Measurements from ENCODE around the gene KCNMA1. TPM values are rescaled to one million over a fixed set of nuclear protein-coding genes. Genes with fewer than 3 reads are reported as not detected.

The KCNMA1 gene
- polyA plus RNA-seq, 1 of the 3 experiments (the other 2 are of a cell fraction) = 107 TPM

GRCh38 chr10:77682393-77683087 lies 44.9 kb upstream of the KCNMA1 start:
- no peak overlapping the region for H2AFZ ChIP-seq (ENCODE audit: low read depth)
- no peaks in the 10 kb centered on the region for H3K79me2 ChIP-seq (ENCODE audit: insufficient read depth)
- peaks cover under 1% of the 10 kb centered on the region; the same call in 1 of the 2 replicates for H3K27me3 ChIP-seq (ENCODE audit: insufficient read depth)
- no peak overlapping the region for H3K4me3 ChIP-seq (ENCODE audit: low read depth in 2 of 2, low read length in 1 of 2)
- H3K9me3 ChIP-seq = no peaks in the 10 kb centered on the region
- H3K9ac ChIP-seq = no peak overlapping the region
- ChIA-PET POLR2A (no interaction called here), CTCF (interaction anchor here (0.6 to 1.4 kb wide), 3 partner anchors 39 to 292 kb away, joined by 3 to 4 read pairs (median 4); no protein-coding TSS in a partner anchor)
- no peak for DNase-seq
- no peaks in the 10 kb centered on the region for H3K36me3 ChIP-seq (replicated peaks in 1 of 2; ENCODE audit: control insufficient read depth in 1 of 2, insufficient read depth in 2 of 2, low read length in 1 of 2)
- H3K27ac ChIP-seq (ENCODE audit: low read depth in 2 of 2, low read length in 1 of 2) = no peak overlapping the region
- H4K20me1 ChIP-seq (ENCODE audit: insufficient read depth) = no peaks in the 10 kb centered on the region
- 85% methylated on average over 5 of the region's 5 CpGs for WGBS (ENCODE audit: low lambda C conversion rate)
- no peaks in the 10 kb centered on the region for H3F3A ChIP-seq (replicated peaks; ENCODE audit: insufficient read depth)
- no peak overlapping the region for H3K4me2 ChIP-seq
- no peaks in the 10 kb centered on the region; a peak in 1 of 4 replicates for H3K4me1 ChIP-seq (ENCODE audit: control insufficient read depth in 1 of 2, insufficient read depth in 2 of 2, low read depth in 1 of 2, low read length in 1 of 2)
- no peaks in the 10 kb centered on the region for H3K9me2 ChIP-seq
- no peak for TF ChIP-seq FOSL2 (IDR thresholded peaks at IDR 0.05; ENCODE audit: borderline replicate concordance, low read depth)
- no peak for TF ChIP-seq CHD2 (IDR thresholded peaks at IDR 0.05; ENCODE audit: low read length, partially characterized antibody)
- TF ChIP-seq MEF2A (IDR thresholded peaks at IDR 0.05; ENCODE audit: borderline replicate concordance, low read depth) = no peak
- no peak for TF ChIP-seq TCF12 (IDR thresholded peaks at IDR 0.05)
- no peak for TF ChIP-seq CTCF (IDR thresholded peaks at IDR 0.05)
- TF ChIP-seq EZH2phosphoT487 (IDR thresholded peaks at IDR 0.05; ENCODE audit: borderline replicate concordance, low read depth) = no peak

- H3K36me3 ChIP-seq (replicated peaks in 1 of 2; ENCODE audit: control insufficient read depth in 1 of 2, insufficient read depth in 2 of 2, low read length in 1 of 2) = no peaks in the 10 kb centered on the region
- no peaks in the 10 kb centered on the region for H3K9me3 ChIP-seq
- H3F3A ChIP-seq (replicated peaks; ENCODE audit: insufficient read depth) = no peaks in the 10 kb centered on the region
- CTCF ChIA-PET = interaction anchor here (0.6 to 1.4 kb wide), 4 partner anchors 39 to 294 kb away, joined by 3 to 4 read pairs (median 4); no protein-coding TSS in a partner anchor
- POLR2A ChIA-PET = no interaction called here
- no peaks in the 10 kb centered on the region for H4K20me1 ChIP-seq (ENCODE audit: insufficient read depth)
- H3K27me3 ChIP-seq (ENCODE audit: insufficient read depth) = no peaks in the 10 kb centered on the region; the same call in 1 of the 2 replicates
- no peak overlapping the region for H2AFZ ChIP-seq (ENCODE audit: low read depth)
- H3K4me1 ChIP-seq (ENCODE audit: control insufficient read depth in 1 of 2, insufficient read depth in 2 of 2, low read depth in 1 of 2, low read length in 1 of 2) = no peaks in the 10 kb centered on the region; a peak in 1 of 4 replicates
- DNase-seq = no peak
- no peak overlapping the region for H3K27ac ChIP-seq (ENCODE audit: low read depth in 2 of 2, low read length in 1 of 2)
- H3K4me2 ChIP-seq = no peak overlapping the region
- H3K9ac ChIP-seq = no peak overlapping the region
- TF ChIP-seq FOXM1 (IDR thresholded peaks at IDR 0.05; ENCODE audit: low read depth) (no peak), USF1 (IDR thresholded peaks at IDR 0.05; ENCODE audit: borderline replicate concordance, low read depth) (no peak), SMC3 (IDR thresholded peaks at IDR 0.05; ENCODE audit: low read depth, low read length) (no peak), NFIC (IDR thresholded peaks at IDR 0.05; ENCODE audit: borderline replicate concordance) (no peak), ZBTB33 (IDR thresholded peaks at IDR 0.05; ENCODE audit: borderline replicate concordance, low read depth) (no peak), ELF1 (IDR thresholded peaks at IDR 0.05) (no peak), CHD2 (IDR thresholded peaks at IDR 0.05; ENCODE audit: low read length, partially characterized antibody) (no peak), RXRA (IDR thresholded peaks at IDR 0.05; ENCODE audit: borderline replicate concordance, low read depth) (no peak), POLR2AphosphoS5 (IDR thresholded peaks at IDR 0.05; ENCODE audit: low read depth, low read length) (no peak), IRF3 (IDR thresholded peaks at IDR 0.05; ENCODE audit: low read depth, low read length) (no peak), RCOR1 (IDR thresholded peaks at IDR 0.05; ENCODE audit: low read length) (no peak), PBX3 (IDR thresholded peaks at IDR 0.05) (no peak), TEAD4 (IDR thresholded peaks at IDR 0.05; ENCODE audit: borderline replicate concordance, insufficient read depth) (no peak), RAD21 (IDR thresholded peaks at IDR 0.05; ENCODE audit: low read length) (no peak)
- no peaks in the 10 kb centered on the region for H3K9me2 ChIP-seq
- H3K79me2 ChIP-seq (ENCODE audit: insufficient read depth) = no peaks in the 10 kb centered on the region
- WGBS (ENCODE audit: low lambda C conversion rate) = 70% methylated on average over 6 of the region's 6 CpGs
- no peak overlapping the region for H3K4me3 ChIP-seq (ENCODE audit: low read depth in 2 of 2, low read length in 1 of 2)
Observed at GRCh38 chr10:77681839-77682238, 44.2 kb upstream of the KCNMA1 start.

Data from SK-N-SH (cell line).